Neural progenitor cell (in vitro differentiated cells): ENCODE data around the gene PI4KB.

Experiments used
- CTCF ChIP-seq: fragments of 200-600 bp; sonication (generic); IDR thresholded peaks from 2 replicates; pipeline ENCODE4 v1.5.1; 2017; ENCODE audit warnings: antibody characterized with exemption, mild to moderate bottlenecking
- EZH2phosphoT487 ChIP-seq: fragments of 200-600 bp; sonication (generic); IDR thresholded peaks from 2 replicates; pipeline ENCODE4 v1.6.1; 2017; ENCODE audit warnings: antibody characterized with exemption

GRCh38 chr1:151290709-151291303 is 36.4 kb downstream of the PI4KB start:
- TF ChIP-seq CTCF (no peak), EZH2phosphoT487 (no peak)
